DOHH2 (cell line): ENCODE results near the gene CLDN1.

Source experiments
- CTCF ChIP-seq: fragments of 200-600 bp; sonication (generic); IDR thresholded peaks from one replicate; pipeline ENCODE4 v1.5.1; 2014; ENCODE audit warnings: antibody characterized with exemption, mild to moderate bottlenecking, low read depth, low read length; ENCODE audit not compliant: poor library complexity, severe bottlenecking
- EZH2phosphoT487 ChIP-seq: fragments of 200-600 bp; sonication (generic); IDR thresholded peaks from 2 replicates; pipeline ENCODE4 v1.6.1; 2017; ENCODE audit warnings: borderline replicate concordance, mild to moderate bottlenecking, antibody characterized with exemption, low read length, moderate library complexity, mixed read lengths

GRCh38 chr3:190266265-190266912, 55.9 kb downstream of the CLDN1 start:
- no peak for TF ChIP-seq CTCF
- no peak for TF ChIP-seq EZH2phosphoT487
